Peyer's patch (tissue), 4 donors: ENCODE results near the gene EXOC3L4.

ENCODE experiments used
- POLR2A ChIP-seq, 2 donors: fragments of 450-650 bp; IDR thresholded peaks; one replicate each; pipeline ENCODE4 v1.5.1; 2017; ENCODE audit warnings: antibody characterized with exemption in 2 of 2, mild to moderate bottlenecking in 2 of 2, moderate library complexity in 2 of 2
- TF ChIP-seq, protein P1 (sequence below), 6 experiments: fragments of 450-650 bp in 4 of 6; fragments of 200-600 bp in 2 of 6; sonication (generic) in 1 of 6; IDR thresholded peaks; one replicate each; pipeline ENCODE4 v1.5.1; 2017 to 2019; ENCODE audit warnings: antibody characterized with exemption in 6 of 6, mild to moderate bottlenecking in 3 of 6, moderate library complexity in 1 of 6

DNA sequence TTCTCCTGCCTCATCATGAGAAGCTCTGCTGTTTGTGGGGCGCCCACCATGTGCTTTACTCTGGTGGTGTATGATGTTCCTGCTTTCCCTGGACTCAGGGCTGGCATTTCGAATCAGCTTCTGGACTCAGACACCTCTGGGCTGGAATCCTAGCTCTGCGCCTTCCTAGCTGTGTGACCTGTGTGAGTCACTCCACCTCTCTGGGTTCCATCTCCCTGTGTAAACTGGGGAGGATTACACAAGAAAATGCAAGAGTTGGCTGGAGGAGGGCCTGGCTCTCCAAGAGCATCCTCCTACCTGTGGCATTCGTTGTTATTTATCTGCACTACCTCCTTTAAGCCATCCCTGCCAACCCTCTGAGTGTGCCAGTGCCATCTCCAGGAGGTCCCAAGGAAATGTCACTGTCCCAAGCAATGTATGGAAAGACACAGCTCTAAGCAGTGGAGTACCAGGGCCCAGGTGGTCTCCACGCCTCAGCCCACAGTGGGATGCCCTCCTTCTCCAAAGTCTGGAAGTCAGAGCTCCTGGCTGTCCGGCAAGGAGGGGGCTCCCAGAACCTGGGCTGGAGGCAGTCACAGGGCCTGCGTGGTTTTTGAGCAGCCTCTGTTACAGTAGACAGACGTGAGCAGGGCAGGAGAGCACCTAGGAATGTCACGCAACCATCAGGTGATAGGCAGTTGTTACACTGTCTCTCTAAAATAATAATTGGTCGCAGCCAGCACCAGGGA, 21.5 kb downstream of the EXOC3L4 start:
- TF ChIP-seq, protein P1, sequence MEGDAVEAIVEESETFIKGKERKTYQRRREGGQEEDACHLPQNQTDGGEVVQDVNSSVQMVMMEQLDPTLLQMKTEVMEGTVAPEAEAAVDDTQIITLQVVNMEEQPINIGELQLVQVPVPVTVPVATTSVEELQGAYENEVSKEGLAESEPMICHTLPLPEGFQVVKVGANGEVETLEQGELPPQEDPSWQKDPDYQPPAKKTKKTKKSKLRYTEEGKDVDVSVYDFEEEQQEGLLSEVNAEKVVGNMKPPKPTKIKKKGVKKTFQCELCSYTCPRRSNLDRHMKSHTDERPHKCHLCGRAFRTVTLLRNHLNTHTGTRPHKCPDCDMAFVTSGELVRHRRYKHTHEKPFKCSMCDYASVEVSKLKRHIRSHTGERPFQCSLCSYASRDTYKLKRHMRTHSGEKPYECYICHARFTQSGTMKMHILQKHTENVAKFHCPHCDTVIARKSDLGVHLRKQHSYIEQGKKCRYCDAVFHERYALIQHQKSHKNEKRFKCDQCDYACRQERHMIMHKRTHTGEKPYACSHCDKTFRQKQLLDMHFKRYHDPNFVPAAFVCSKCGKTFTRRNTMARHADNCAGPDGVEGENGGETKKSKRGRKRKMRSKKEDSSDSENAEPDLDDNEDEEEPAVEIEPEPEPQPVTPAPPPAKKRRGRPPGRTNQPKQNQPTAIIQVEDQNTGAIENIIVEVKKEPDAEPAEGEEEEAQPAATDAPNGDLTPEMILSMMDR (IDR thresholded peaks at IDR 0.05): no peak
- no peak for TF ChIP-seq POLR2A (IDR thresholded peaks at IDR 0.05)
